ENCODE measurements around the gene B4GALNT3.

Gene B4GALNT3

DNA sequence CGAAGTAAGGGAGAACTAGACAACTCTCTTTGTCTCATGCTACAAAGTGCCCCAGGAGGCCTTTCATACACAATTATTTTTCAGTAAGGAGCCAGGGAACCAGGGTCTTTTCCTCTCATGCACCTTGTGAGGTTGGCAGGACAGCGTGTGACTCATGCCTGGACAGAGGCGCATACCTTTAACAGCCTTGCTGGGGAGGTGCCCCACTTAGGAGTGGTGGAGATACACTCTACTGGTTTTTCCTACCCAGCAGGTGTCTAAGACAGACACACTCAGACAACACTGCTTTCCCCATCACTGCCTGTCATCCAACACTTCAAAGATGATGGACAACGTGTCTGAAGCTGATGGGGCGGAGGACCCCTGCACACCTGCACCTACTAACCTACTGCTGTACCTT is 49.1 kb downstream of the B4GALNT3 start:
- Mint-ChIP-seq H3K27ac (no peak overlapping the region), H3K4me3 (no peak overlapping the region), H3K27me3 (peaks cover 46 to 52% of the 10 kb centered on the region in 2 donors), H3K9me3 (no peaks in the 10 kb centered on the region), H3K36me3 (no peaks in the 10 kb centered on the region), H3K4me1 (peaks cover 2 to 6% of the 10 kb centered on the region in 2 donors)
- no peak for DNase-seq
- no peak for ATAC-seq (replicated peaks)

GRCh38 chr12:509500-509899 is 49.8 kb downstream of the B4GALNT3 start:
- H3K27ac Mint-ChIP-seq, result no peak overlapping the region
- no peak for ATAC-seq (replicated peaks)
- H3K4me1 Mint-ChIP-seq, result peaks cover 2 to 6% of the 10 kb centered on the region in 2 donors
- H3K36me3 Mint-ChIP-seq, result no peaks in the 10 kb centered on the region
- DNase-seq, result no peak
- H3K9me3 Mint-ChIP-seq, result no peaks in the 10 kb centered on the region
- peaks cover 39 to 52% of the 10 kb centered on the region in 2 donors for H3K27me3 Mint-ChIP-seq
- no peak overlapping the region for H3K4me3 Mint-ChIP-seq

DNA sequence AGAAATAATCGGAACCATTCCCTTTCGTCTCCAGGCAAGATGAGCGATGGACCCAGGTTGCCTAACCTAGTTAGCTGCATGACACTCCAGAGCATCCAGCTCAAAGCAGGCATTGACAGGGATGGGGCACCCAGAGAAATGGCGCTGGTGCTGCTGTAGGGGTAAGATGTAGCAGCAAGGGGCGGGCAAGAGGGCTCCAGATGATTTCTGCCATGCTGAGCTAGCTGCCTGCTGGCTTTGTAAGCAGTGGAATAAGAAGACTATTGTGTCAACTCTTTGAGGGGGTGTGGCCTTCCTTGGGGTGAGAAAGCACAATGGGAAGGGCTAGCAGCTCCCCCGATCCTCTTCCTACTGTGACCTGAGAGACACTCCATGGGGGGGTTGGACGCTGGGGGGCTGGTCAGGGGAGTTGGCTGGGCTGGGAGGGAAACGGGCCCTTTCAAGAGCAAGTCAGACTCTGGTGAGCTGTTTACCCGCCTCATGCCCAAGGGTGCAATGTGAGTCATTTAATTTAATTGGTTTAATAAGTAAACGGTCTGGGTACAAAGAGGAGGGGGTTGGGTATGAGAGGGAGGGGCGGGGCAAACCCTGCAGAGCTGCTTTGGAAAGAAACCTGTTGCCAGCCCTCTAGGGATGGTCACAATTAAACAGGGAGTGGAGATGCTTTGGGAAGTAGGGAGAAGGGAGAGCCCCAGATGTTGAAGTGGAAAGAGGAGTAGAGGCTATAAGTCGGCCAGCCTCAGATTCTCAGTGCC is 50.5 kb downstream of the B4GALNT3 start:
- no peak for DNase-seq

GRCh38 chr12:512933-513332 is 53.2 kb downstream of the B4GALNT3 start:
- ATAC-seq (replicated peaks) (no peak), DNase-seq (no peak)
- Mint-ChIP-seq H3K4me3 (no peak overlapping the region), H3K4me1 (peaks cover 2 to 6% of the 10 kb centered on the region in 2 donors), H3K27me3 (peaks cover 25 to 36% of the 10 kb centered on the region in 2 donors), H3K27ac (no peak overlapping the region), H3K9me3 (no peaks in the 10 kb centered on the region), H3K36me3 (no peaks in the 10 kb centered on the region)

More for the DNA sequence above, 50.5 kb downstream of the B4GALNT3 start:
- peaks cover 32 to 44% of the 10 kb centered on the region in 2 donors for H3K27me3 Mint-ChIP-seq
- no peak for ATAC-seq (replicated peaks)
- no peaks in the 10 kb centered on the region for H3K36me3 Mint-ChIP-seq
- no peaks in the 10 kb centered on the region for H3K9me3 Mint-ChIP-seq
- H3K4me3 Mint-ChIP-seq, result no peak overlapping the region
- no peak overlapping the region for H3K27ac Mint-ChIP-seq
- H3K4me1 Mint-ChIP-seq, result peaks cover 2 to 6% of the 10 kb centered on the region in 2 donors

DNA sequence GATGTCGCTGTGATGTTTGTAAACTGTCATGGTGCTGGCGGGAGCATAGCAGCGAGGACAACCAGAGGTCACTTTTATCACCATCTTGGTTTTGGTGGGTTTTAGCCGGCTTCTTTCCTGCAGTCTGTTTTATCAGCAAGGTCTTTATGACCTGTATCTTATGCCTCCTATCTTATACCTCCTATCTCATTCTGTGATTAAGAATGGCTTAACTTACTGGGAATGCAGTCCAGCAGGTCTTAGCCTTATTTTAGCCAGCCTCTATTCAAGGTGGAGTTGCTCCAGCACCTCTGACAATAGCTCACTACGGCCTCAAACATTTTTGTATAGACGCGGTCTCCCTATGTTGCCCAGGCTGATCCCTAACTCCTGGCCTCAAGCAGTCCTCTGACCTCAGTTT is 53.7 kb downstream of the B4GALNT3 start:
- ATAC-seq (replicated peaks) (no peak), DNase-seq (no peak)
- no peaks in the 10 kb centered on the region for H3K9me3 Mint-ChIP-seq
- H3K4me3 Mint-ChIP-seq, result no peak overlapping the region
- peaks cover 2 to 6% of the 10 kb centered on the region in 2 donors for H3K4me1 Mint-ChIP-seq
- no peak overlapping the region for H3K27ac Mint-ChIP-seq
- H3K36me3 Mint-ChIP-seq, result no peaks in the 10 kb centered on the region
- peaks cover 25 to 36% of the 10 kb centered on the region in 2 donors for H3K27me3 Mint-ChIP-seq

DNA sequence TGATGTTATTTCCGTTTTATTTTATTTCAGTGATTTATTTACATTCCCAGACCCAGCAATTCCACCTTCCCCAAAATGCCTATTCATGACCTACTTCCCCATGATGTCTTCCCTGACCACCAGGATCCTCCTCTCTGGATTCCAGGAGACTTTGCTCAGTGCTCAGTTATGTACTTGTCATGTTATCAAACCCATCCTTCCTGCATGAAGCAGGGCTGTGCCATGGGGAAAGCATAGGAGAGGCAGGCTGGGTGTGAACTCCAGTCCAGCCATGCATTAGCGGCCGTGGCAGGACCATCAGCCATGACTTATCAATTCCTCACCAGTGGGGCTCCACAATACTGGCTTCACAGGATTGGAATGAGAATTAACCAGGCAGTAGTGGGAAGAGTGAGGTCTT is 57.8 kb downstream of the B4GALNT3 start:
- Mint-ChIP-seq H3K27me3 (peaks cover 17 to 27% of the 10 kb centered on the region in 2 donors), H3K36me3 (no peaks in the 10 kb centered on the region), H3K9me3 (no peaks in the 10 kb centered on the region), H3K4me1 (no peaks in the 10 kb centered on the region), H3K27ac (no peak overlapping the region), H3K4me3 (no peak overlapping the region)
- ATAC-seq (replicated peaks) (no peak), DNase-seq (no peak)

GRCh38 chr12:520119-520518 is 60.4 kb downstream of the B4GALNT3 start:
- Mint-ChIP-seq H3K9me3 (no peaks in the 10 kb centered on the region), H3K27ac (no peak overlapping the region), H3K4me1 (no peaks in the 10 kb centered on the region), H3K36me3 (no peaks in the 10 kb centered on the region), H3K4me3 (no peak overlapping the region), H3K27me3 (peaks cover 7 to 20% of the 10 kb centered on the region in 2 donors)
- DNase-seq (no peak), ATAC-seq (replicated peaks) (no peak)

DNA sequence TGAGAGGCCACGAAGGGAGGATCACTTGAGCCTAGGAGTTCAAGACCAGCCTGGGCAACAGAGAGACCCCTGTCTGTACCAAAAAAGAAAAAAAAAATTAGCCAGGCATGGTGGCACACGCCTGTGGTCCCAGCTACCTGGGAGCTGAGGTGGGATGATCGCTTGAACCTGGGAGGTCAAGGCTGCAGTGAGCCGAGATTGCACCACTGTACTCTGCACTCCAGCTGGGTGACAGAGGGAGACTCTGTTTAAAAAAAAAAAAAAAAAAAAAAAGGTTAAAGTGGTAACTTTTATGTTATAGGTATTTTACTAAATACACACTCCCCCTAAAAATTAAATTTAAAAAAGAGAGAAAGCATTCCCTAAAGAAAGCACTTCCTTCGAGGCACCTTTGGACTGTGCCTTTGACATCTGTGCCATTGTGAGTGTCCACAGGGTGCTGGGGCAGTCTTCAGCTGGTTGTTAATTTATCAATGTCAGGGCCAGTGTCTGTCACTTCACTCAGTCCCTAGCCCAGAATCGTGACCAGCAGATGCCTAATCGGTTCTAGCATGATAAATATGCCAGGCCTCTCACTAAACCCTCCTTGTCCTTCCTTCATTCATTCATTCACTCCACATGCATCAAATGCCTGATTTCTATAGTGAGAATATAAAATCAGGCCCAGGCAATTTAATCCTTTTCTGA is 63.1 kb downstream of the B4GALNT3 start:
- ATAC-seq (replicated peaks), result no peak
- Mint-ChIP-seq H3K9me3 (no peaks in the 10 kb centered on the region), H3K27ac (no peak overlapping the region), H3K36me3 (no peaks in the 10 kb centered on the region), H3K4me3 (no peak overlapping the region), H3K4me1 (no peaks in the 10 kb centered on the region), H3K27me3 (peaks cover 16 to 30% of the 10 kb centered on the region in 2 donors)
- DNase-seq, result no peak

DNA sequence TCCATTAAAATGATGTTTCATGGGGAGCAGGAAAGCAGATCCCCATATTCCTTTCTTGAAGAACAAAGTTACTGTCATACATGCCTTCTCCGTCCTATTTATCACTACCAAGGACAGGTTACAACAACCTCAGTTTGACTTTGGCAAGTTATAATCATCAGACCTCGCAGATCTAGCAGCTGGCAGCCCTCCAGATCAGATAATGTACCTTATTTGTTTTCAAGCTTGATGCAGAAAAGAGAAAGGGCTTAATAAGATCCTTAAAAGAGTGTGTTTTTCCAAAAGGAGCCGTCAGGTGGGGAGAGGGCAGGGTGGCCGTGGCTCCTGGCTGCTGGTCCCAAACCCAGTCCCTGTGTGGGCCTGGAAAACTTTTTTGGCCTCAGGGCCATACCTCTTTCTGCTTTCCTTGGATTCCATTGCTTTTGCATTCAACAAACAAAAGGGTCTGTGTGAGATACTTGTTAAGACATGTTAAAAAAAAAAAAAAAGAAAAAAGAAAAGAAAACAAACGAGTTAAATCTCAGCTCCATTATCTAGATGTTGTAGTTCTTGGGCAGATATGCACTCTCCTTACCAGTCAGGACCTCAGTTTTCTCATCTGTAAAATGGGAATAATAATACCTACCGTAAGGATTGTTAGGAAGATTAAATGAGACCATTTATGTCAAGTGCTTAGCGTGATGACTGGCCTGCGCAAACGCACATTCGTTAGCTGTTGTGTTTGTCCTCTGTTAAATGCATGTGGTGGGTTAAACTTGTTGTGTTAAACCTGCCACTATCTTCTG is 64.6 kb downstream of the B4GALNT3 start:
- Mint-ChIP-seq H3K36me3 (no peaks in the 10 kb centered on the region), H3K9me3 (peaks cover 0 to 4% of the 10 kb centered on the region in 2 donors), H3K4me3 (no peak overlapping the region), H3K27ac (no peak overlapping the region), H3K4me1 (no peaks in the 10 kb centered on the region), H3K27me3 (peaks cover 16 to 35% of the 10 kb centered on the region in 2 donors)
- DNase-seq (no peak), ATAC-seq (replicated peaks) (no peak)

- no peak overlapping the region for H3K27ac Mint-ChIP-seq
- no peaks in the 10 kb centered on the region for H3K36me3 Mint-ChIP-seq
- no peak overlapping the region for H3K4me3 Mint-ChIP-seq
- H3K9me3 Mint-ChIP-seq, result peaks cover 0 to 8% of the 10 kb centered on the region in 2 donors
- no peaks in the 10 kb centered on the region for H3K4me1 Mint-ChIP-seq
- peaks cover 9 to 25% of the 10 kb centered on the region in 2 donors for H3K27me3 Mint-ChIP-seq
- DNase-seq, result no peak
- no peak for ATAC-seq (replicated peaks)
Measured at GRCh38 chr12:526089-526488, 66.3 kb downstream of the B4GALNT3 start.

GRCh38 chr12:527241-527640 is 67.5 kb downstream of the B4GALNT3 start:
- H3K27ac Mint-ChIP-seq, result no peak overlapping the region
- H3K27me3 Mint-ChIP-seq, result peaks cover 13 to 20% of the 10 kb centered on the region in 2 donors
- ATAC-seq (replicated peaks), result no peak
- no peaks in the 10 kb centered on the region for H3K36me3 Mint-ChIP-seq
- no peaks in the 10 kb centered on the region for H3K4me1 Mint-ChIP-seq
- no peak overlapping the region for H3K4me3 Mint-ChIP-seq
- H3K9me3 Mint-ChIP-seq, result peaks cover 3 to 12% of the 10 kb centered on the region in 2 donors
- DNase-seq, result no peak

- no peak overlapping the region for H3K4me3 Mint-ChIP-seq
Measured at GRCh38 chr12:527729-528128, 68.0 kb downstream of the B4GALNT3 start.

DNA sequence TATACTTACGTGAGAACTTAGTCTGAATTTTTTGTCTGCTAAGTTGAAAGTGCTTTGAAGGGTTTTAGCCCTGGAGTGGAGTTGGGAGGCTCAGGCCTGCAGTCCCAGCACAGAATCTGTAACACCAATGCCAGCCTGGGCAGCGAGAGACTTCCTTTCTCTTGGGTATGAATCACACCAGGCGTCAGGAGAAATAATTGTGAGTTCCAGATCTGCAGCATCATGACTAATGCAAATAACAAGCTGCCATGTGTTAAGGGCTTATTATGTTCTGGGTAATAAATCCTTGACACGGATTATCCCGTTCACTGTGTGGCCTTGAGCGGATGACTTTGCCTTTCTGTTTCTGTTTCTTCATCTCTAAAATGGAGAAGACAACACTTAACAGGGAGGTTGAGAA is 70.6 kb downstream of the B4GALNT3 start:
- Mint-ChIP-seq H3K4me1 (no peaks in the 10 kb centered on the region), H3K9me3 (peaks cover 10 to 19% of the 10 kb centered on the region in 2 donors), H3K27me3 (peaks cover 14 to 28% of the 10 kb centered on the region in 2 donors), H3K4me3 (no peak overlapping the region), H3K36me3 (no peaks in the 10 kb centered on the region), H3K27ac (no peak overlapping the region)
- ATAC-seq (replicated peaks) (no peak), DNase-seq (no peak)

More at GRCh38 chr12:527729-528128, 68.0 kb downstream of the B4GALNT3 start:
- ATAC-seq (replicated peaks), result no peak
- peaks cover 8 to 17% of the 10 kb centered on the region in 2 donors for H3K9me3 Mint-ChIP-seq
- DNase-seq, result no peak
- no peak overlapping the region for H3K27ac Mint-ChIP-seq
- H3K36me3 Mint-ChIP-seq, result no peaks in the 10 kb centered on the region
- peaks cover 16 to 24% of the 10 kb centered on the region in 2 donors for H3K27me3 Mint-ChIP-seq
- H3K4me1 Mint-ChIP-seq, result no peaks in the 10 kb centered on the region

GRCh38 chr12:530821-531220 is 71.1 kb downstream of the B4GALNT3 start:
- H3K4me3 Mint-ChIP-seq, result no peak overlapping the region
- DNase-seq, result no peak
- no peak for ATAC-seq (replicated peaks)
- peaks cover 16 to 24% of the 10 kb centered on the region in 2 donors for H3K27me3 Mint-ChIP-seq
- no peaks in the 10 kb centered on the region for H3K4me1 Mint-ChIP-seq
- H3K9me3 Mint-ChIP-seq, result peaks cover 10 to 19% of the 10 kb centered on the region in 2 donors
- H3K27ac Mint-ChIP-seq, result no peak overlapping the region
- no peaks in the 10 kb centered on the region for H3K36me3 Mint-ChIP-seq

Data from stimulated activated naive B cell treated with anti-CD40 and anti-IgM and Interleukin-4, amounts not matched to agents 10 μg/mL and 1 μg/mL and 100 μg/mL, for 72 hours (primary cell).